GM13977 (cell line): ENCODE results near the gene TRIM24.

Experiments
- DNase-seq: peaks from one replicate; pipeline ENCODE4 v3.0.0; 2012; ENCODE audit warnings: low spot score
- CTCF ChIP-seq: IDR thresholded peaks from 2 replicates; pipeline ENCODE4 v1.5.1; 2012; ENCODE audit warnings: mild to moderate bottlenecking, control low read depth; ENCODE audit not compliant: insufficient read depth; ENCODE audit errors: extremely low read depth, missing control alignments
- in situ Hi-C: fragments of 300-500 bp; cut with MboI; formaldehyde crosslinking; loops from one replicate; pipeline ENCODE4 v1.12.0; 2022; ENCODE audit warnings: low sequenced_read_pairs, low pct_unique_long_range_greater_than_20kb, mixed read lengths, inconsistent platforms; ENCODE audit not compliant: unreplicated experiment

Gene TRIM24

GRCh38 chr7:138607216-138608126 lies 147.4 kb downstream of the TRIM24 start:
- DNase-seq: no peak
- in situ Hi-C loops: no loop called here
- no peak for TF ChIP-seq CTCF

- DNase-seq: peak; percentile 26
- in situ Hi-C loops: no loop called here
- no peak for TF ChIP-seq CTCF
Measured at GRCh38 chr7:138608275-138608674, 148.2 kb downstream of the TRIM24 start.

GRCh38 chr7:138610671-138611170 lies 150.7 kb downstream of the TRIM24 start:
- TF ChIP-seq CTCF: no peak
- DNase-seq: no peak
- in situ Hi-C loops: no loop called here

GRCh38 chr7:138613630-138614029 lies 153.6 kb downstream of the TRIM24 start:
- TF ChIP-seq CTCF: no peak
- DNase-seq: no peak
- in situ Hi-C loops: no loop called here

- no peak for DNase-seq
- TF ChIP-seq CTCF: no peak
- in situ Hi-C loops: no loop called here
Measured at GRCh38 chr7:138616085-138616484, 156.0 kb downstream of the TRIM24 start.

- in situ Hi-C loops: no loop called here
- TF ChIP-seq CTCF: no peak
- DNase-seq: no peak
Measured at GRCh38 chr7:138618506-138618905, 158.4 kb downstream of the TRIM24 start.
